ENCODE results near the gene CACNA1F. TPM values are rescaled to one million over a fixed set of nuclear protein-coding genes. Genes with fewer than 3 reads are reported as not detected.

CACNA1F gene
- total and polyA plus RNA-seq, 10 of the 15 experiments (the other 5 are each of a cell fraction or from before 2014, with no cell fraction given), result 0.01 to 0.32 (median 0.05) TPM; not detected in 5

GRCh38 chrX:49269010-49269766 lies 36.0 kb upstream of the CACNA1F start (continued):
- TF ChIP-seq SIN3A (IDR thresholded peaks at IDR 0.05; ENCODE audit: low read depth, low read length) (no peak), MEF2A (IDR thresholded peaks at IDR 0.05; ENCODE audit: insufficient read depth, low read depth, low read length) (no peak), HDGF (IDR thresholded peaks at IDR 0.05) (peak; percentile 95), RELA (IDR thresholded peaks at IDR 0.05; ENCODE audit: borderline replicate concordance, partially characterized antibody) (no peak), BRCA1 (IDR thresholded peaks at IDR 0.05; ENCODE audit: low read depth, low read length) (no peak), WRNIP1 (IDR thresholded peaks at IDR 0.05; ENCODE audit: borderline replicate concordance, low read depth, low read length) (no peak), POLR2A (IDR thresholded peaks at IDR 0.05; ENCODE audit: low read depth, low read length) (peak; percentile 87), NFYB (IDR thresholded peaks at IDR 0.05; ENCODE audit: insufficient read depth, low read depth, low read length) (peak; percentile 92), IKZF2 (IDR thresholded peaks at IDR 0.05) (no peak; a peak in 1 of 4 replicates), MYC (IDR thresholded peaks at IDR 0.05; ENCODE audit: insufficient read depth, insufficient read length, insufficient replicate concordance, low read length, severe bottlenecking) (no peak), KAT2A (conservative IDR thresholded peaks at IDR 0.05; ENCODE audit: control insufficient read depth, low read depth, low read length) (no peak), ATF2 (IDR thresholded peaks at IDR 0.05; ENCODE audit: low read length) (no peak), POLR2AphosphoS5 (IDR thresholded peaks at IDR 0.05; ENCODE audit: low read length) (peak; percentile 78), ZBTB40 (IDR thresholded peaks at IDR 0.05; ENCODE audit: borderline replicate concordance) (no peak; the same call in 1 of the 2 replicates), FOS (IDR thresholded peaks at IDR 0.05; ENCODE audit: borderline replicate concordance, extremely low read depth, insufficient read length) (peak; percentile 76), BMI1 (IDR thresholded peaks at IDR 0.05; ENCODE audit: borderline replicate concordance) (no peak), CHD4 (IDR thresholded peaks at IDR 0.05) (no peak), YBX1 (IDR thresholded peaks at IDR 0.05) (no peak)
- TF ChIP-seq, protein P1, sequence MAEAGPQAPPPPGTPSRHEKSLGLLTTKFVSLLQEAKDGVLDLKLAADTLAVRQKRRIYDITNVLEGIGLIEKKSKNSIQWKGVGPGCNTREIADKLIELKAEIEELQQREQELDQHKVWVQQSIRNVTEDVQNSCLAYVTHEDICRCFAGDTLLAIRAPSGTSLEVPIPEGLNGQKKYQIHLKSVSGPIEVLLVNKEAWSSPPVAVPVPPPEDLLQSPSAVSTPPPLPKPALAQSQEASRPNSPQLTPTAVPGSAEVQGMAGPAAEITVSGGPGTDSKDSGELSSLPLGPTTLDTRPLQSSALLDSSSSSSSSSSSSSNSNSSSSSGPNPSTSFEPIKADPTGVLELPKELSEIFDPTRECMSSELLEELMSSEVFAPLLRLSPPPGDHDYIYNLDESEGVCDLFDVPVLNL (IDR thresholded peaks at IDR 0.05; ENCODE audit: low read depth, low read length), result peak; percentile 45; the same call in 1 of the 2 replicates
- TF ChIP-seq, protein P2, sequence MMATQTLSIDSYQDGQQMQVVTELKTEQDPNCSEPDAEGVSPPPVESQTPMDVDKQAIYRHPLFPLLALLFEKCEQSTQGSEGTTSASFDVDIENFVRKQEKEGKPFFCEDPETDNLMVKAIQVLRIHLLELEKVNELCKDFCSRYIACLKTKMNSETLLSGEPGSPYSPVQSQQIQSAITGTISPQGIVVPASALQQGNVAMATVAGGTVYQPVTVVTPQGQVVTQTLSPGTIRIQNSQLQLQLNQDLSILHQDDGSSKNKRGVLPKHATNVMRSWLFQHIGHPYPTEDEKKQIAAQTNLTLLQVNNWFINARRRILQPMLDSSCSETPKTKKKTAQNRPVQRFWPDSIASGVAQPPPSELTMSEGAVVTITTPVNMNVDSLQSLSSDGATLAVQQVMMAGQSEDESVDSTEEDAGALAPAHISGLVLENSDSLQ (IDR thresholded peaks at IDR 0.05), result peak; percentile 93

Data from GM12878 (cell line).